Activated naive CD4-positive, alpha-beta T cell treated with anti-CD3 and anti-CD28 coated beads, Interleukin-2, amount 50 U/mL, for 16 hours (primary cell): ENCODE data around the gene BORCS8.
"Not testable (repeated sequence)": the region's sequence is repeated elsewhere in the genome, so short reads cannot be mapped to it uniquely, and the experiment has no call there.

Experiments used
- DNase-seq: peaks from one replicate; pipeline ENCODE4 v3.0.0-alpha.2; 2020

BORCS8 gene

DNA sequence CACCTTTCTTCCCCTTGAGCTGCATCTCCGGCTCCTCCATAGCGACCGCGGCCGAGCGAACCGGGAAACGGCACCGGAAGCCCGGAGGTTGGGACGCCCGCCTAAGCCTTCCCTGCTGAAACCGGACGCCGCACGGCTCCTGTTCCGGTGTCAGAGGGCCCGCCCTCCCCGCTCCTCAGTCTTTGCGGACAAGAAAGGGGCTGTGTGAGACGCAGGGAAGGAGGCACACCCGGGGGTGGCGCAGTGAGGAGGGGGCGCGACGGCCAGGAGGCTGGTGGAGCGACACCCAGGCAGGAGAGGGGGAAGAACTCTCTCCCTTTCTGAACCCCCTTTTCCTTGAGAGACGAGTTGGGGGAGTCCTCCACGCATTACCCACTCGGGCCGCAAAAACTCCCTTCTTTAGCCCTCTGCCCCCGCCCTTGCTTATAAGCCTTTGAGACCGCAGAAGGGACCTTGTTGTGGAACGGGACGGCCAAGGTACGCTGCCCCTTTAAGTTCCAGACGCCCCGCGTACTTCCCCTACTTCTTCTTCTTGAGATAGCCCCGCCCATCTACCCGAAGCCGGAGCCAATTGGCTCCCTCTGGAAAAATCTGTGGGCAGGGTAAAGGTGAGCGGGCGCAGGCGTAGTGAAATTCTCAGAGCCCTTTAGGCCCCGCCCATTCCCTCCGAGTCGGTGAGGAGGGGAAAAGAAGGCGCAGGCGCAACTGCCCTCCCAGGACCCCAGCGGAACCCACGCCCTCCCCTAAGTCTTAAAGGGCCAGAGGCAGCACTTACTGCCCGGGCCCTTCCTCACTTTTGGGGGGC lies at the start of gene BORCS8, which contains the start of gene RFXANK:
BORCS8 (minus strand) TSS at position 75 of the 805 bp plus-strand sequence; CDS start at position 40, 35 bp downstream.
RFXANK (plus strand) TSS at position 181 of the 805 bp plus-strand sequence. CDS start 1,689 bp downstream, outside the sequence.
- peak; percentile 99 for DNase-seq

- DNase-seq, result no peak
Observed at GRCh38 chr19:19240476-19240875, 48.5 kb upstream of the BORCS8 start.

DNA sequence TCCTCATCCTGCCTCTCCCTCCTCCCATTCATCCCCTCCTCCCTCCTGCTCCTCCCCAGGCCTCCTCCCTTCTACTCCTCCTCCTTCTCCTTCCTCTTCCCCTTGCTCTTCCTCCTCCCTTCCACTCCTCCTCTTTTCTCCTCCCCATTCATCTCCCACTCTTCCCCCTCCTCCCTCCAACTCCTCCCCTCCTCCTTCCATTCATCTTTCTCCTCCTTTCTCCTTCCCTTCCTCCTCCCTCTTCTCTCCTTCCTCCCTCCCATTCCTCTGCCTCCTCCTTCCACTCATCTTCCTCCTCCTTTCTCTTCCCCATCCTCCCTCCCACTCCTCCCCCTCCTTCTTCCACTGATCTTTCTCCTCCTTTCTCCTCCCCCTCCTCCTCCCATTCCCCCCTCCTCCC lies 47.7 kb upstream of the BORCS8 start:
- no peak for DNase-seq

GRCh38 chr19:19238126-19238894 lies 46.4 kb upstream of the BORCS8 start:
- no peak for DNase-seq

- DNase-seq, result no peak
Observed at GRCh38 chr19:19236173-19236572, 44.2 kb upstream of the BORCS8 start.

DNA sequence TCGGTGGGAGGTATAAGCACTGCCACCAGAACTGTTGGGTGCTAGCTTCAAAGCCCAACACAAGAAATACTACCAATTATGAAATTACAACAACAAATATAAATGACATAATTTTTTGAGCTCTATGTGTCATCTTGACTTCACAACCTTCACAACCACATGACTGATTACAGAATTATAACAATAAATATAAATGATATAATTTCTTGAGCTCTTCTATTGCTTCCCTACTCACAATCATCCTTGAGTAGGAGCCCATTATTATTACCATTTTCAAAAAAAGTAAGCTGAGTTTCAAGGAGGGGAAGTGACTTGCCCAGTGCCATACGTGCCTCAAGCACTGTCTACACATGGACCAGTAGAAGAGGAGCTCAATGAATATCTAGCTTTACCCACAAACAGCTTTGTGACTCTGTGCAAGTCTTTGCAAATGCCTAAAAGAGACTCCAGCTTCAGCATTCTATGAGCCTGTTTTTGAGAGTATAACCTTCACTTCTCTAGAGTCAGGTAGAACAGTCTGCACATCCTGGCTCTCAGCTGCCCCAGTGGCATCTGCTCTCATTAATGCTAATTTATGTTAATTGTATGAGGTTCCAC lies 42.4 kb upstream of the BORCS8 start:
- no peak for DNase-seq

- no peak for DNase-seq
Observed at GRCh38 chr19:19232261-19232721, 40.3 kb upstream of the BORCS8 start.

- DNase-seq, result no peak
Observed at GRCh38 chr19:19230999-19231398, 39.0 kb upstream of the BORCS8 start.

- DNase-seq, result no peak
Observed at GRCh38 chr19:19229701-19230100, 37.7 kb upstream of the BORCS8 start.

GRCh38 chr19:19227217-19227616 lies 35.3 kb upstream of the BORCS8 start:
- DNase-seq, result no peak

GRCh38 chr19:19226663-19227062 lies 34.7 kb upstream of the BORCS8 start:
- DNase-seq, result no peak

GRCh38 chr19:19226204-19226603 lies 34.3 kb upstream of the BORCS8 start:
- DNase-seq, result no peak

DNA sequence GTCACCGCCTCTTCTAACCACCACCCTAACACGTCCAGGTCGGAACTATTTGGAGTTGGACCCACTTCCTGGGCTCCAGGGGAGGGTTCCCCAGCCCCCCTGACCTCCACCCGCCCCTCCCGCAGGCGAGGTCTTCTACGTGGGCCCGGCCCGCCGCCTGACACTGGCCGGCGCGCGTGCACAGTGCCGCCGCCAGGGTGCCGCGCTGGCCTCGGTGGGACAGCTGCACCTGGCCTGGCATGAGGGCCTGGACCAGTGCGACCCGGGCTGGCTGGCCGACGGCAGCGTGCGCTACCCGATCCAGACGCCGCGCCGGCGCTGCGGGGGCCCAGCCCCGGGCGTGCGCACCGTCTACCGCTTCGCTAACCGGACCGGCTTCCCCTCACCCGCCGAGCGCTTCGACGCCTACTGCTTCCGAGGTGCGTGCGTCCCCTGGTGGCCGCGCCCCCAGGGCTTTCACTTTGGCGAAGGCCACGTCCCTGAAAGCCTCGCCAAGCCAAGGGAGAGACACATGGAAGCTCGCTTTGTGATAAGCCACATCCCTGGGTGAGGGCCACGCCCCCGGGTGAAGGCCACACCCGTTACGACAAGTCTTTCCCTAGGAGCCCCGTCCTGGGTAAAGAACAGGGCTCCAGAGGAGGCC lies 33.0 kb upstream of the BORCS8 start:
- DNase-seq, result peak; percentile 78

- no peak for DNase-seq
Observed at GRCh38 chr19:19224150-19224851, 32.3 kb upstream of the BORCS8 start.

- DNase-seq, result no peak
Observed at GRCh38 chr19:19223636-19224035, 31.7 kb upstream of the BORCS8 start.

DNA sequence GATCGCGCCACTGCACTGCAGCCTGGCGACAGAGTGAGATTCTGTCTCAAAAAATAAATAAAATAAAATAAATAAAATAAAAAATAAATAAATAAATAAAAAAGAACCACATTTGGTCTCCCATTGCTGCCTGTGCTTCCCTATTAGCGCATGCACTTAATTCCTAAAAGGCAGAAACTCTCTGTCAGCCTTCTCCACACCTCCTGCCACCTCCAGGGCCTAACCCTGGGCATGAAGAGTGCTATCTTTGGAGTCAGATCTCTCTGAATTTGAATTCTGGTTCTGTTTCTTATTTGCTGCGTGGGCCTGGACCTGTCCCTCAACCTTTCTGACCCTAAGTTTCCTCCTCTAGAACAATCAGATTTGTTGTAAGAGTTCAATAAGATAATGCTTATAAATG lies 31.1 kb upstream of the BORCS8 start:
- no peak for DNase-seq

GRCh38 chr19:19221000-19221399 lies 29.0 kb upstream of the BORCS8 start:
- DNase-seq, result not testable (repeated sequence)

- no peak for DNase-seq
Observed at GRCh38 chr19:19218911-19219310, 27.0 kb upstream of the BORCS8 start.

- no peak for DNase-seq
Observed at GRCh38 chr19:19217099-19217498, 25.1 kb upstream of the BORCS8 start.

DNA sequence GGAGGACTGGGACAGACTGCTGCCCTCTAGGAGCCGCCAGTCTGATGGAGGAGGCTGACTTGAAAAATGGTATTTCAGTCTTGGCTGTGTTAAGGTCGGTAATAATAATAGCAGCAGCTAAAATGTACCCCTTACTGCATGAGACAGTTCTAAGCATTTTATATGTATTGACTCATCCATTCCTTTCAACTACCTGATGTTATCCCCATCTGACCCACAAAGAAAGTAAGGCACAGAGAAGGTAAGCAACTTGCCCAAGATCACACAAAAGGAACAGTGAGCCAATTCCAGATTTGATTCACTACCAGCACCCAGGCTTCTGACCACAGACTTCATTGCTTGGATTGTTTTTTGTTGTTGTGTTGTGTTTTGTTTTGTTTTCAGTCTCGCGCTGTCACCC lies 23.8 kb upstream of the BORCS8 start:
- no peak for DNase-seq

GRCh38 chr19:19214892-19215291 lies 22.9 kb upstream of the BORCS8 start:
- DNase-seq, result no peak

GRCh38 chr19:19214159-19214490 lies 22.2 kb upstream of the BORCS8 start:
- no peak for DNase-seq
